Endothelial cell (in vitro differentiated cells): ENCODE results near the gene SYT4. TPM values are rescaled to one million over a fixed set of nuclear protein-coding genes. Genes with fewer than 3 reads are reported as not detected.

ENCODE experiments used
- DNase-seq: peaks from one replicate; pipeline ENCODE4 v3.0.0; 2021; ENCODE audit warnings: low spot score
- H3K27ac Mint-ChIP-seq: one replicate; pipeline ENCODE4 v1.8.0; 2021; ENCODE audit warnings: mixed read lengths, inconsistent platforms; ENCODE audit not compliant: unreplicated experiment
- H3K27me3 Mint-ChIP-seq: one replicate; pipeline ENCODE4 v1.8.0; 2021; ENCODE audit warnings: mild to moderate bottlenecking, moderate library complexity, mixed read lengths, inconsistent platforms; ENCODE audit not compliant: unreplicated experiment
- H3K36me3 Mint-ChIP-seq: one replicate; pipeline ENCODE4 v1.8.0; 2021; ENCODE audit warnings: mild to moderate bottlenecking, low read depth, mixed read lengths, inconsistent platforms; ENCODE audit not compliant: unreplicated experiment
- H3K4me1 Mint-ChIP-seq: one replicate; pipeline ENCODE4 v1.8.0; 2021; ENCODE audit warnings: mild to moderate bottlenecking, mixed read lengths, inconsistent platforms; ENCODE audit not compliant: unreplicated experiment
- H3K4me3 Mint-ChIP-seq: one replicate; pipeline ENCODE4 v1.8.0; 2021; ENCODE audit warnings: mild to moderate bottlenecking, mixed read lengths, inconsistent platforms; ENCODE audit not compliant: unreplicated experiment
- H3K9me3 Mint-ChIP-seq: one replicate; pipeline ENCODE4 v1.8.0; 2021; ENCODE audit warnings: mixed read lengths, inconsistent platforms; ENCODE audit not compliant: unreplicated experiment
- long read RNA-seq: library from polyadenylated mRNA; unstranded; transcript quantifications from one replicate; pipeline ENCODE4 v2.0.0, GENCODE V29; 2020; ENCODE audit not compliant: unreplicated experiment
- total RNA-seq: library from RNA; stranded (reverse); fragmentation: NEBNext Ultra II Directional; extraction: Animal tissue kit (Norgen Biotek cat#: 25700); gene quantifications from one replicate; pipeline ENCODE4 v1.2.1, GENCODE V29; 2021; ENCODE audit not compliant: unreplicated experiment
- TF ChIP-seq, protein P1 (sequence below): fragments of 200-600 bp; sonication (generic); IDR thresholded peaks from one replicate; pipeline ENCODE4 v1.5.0; 2021; ENCODE audit warnings: antibody characterized with exemption; ENCODE audit not compliant: unreplicated experiment

Gene SYT4, protein sequence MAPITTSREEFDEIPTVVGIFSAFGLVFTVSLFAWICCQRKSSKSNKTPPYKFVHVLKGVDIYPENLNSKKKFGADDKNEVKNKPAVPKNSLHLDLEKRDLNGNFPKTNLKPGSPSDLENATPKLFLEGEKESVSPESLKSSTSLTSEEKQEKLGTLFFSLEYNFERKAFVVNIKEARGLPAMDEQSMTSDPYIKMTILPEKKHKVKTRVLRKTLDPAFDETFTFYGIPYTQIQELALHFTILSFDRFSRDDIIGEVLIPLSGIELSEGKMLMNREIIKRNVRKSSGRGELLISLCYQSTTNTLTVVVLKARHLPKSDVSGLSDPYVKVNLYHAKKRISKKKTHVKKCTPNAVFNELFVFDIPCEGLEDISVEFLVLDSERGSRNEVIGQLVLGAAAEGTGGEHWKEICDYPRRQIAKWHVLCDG
- total RNA-seq: 0.26 TPM
- long read RNA-seq: 0 reads

GRCh38 chr18:43277164-43277600 lies at the start of gene SYT4:
TSS of gene SYT4 (minus strand) at chr18:43277490. CDS start at chr18:43277281, 209 bp downstream.
- H3K27ac Mint-ChIP-seq: no peak within 1 kb of the TSS

DNA sequence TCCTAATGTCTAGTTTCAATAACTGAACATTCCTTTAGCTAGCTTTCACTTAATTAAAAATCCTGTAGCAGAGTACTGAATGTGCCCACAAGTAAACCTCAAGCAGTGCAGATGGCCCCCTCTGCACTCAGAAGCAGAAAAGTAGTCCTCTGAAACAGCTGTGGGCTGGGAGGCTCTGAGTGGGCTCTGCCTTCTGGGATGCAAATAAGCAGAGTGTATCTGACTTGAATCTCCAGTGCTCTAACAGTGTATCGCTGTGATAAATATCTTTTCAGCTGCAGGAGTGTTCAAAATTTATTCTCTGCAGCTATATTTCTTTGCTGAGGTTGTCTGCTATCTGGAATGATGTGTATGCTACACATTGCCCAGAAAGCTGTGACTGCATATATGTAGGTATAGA lies 44.8 kb upstream of the SYT4 start:
- no peaks in the 10 kb centered on the region for H3K36me3 Mint-ChIP-seq
- no peaks in the 10 kb centered on the region for H3K27me3 Mint-ChIP-seq
- H3K27ac Mint-ChIP-seq: no peak overlapping the region
- DNase-seq: no peak
- TF ChIP-seq, protein P1, sequence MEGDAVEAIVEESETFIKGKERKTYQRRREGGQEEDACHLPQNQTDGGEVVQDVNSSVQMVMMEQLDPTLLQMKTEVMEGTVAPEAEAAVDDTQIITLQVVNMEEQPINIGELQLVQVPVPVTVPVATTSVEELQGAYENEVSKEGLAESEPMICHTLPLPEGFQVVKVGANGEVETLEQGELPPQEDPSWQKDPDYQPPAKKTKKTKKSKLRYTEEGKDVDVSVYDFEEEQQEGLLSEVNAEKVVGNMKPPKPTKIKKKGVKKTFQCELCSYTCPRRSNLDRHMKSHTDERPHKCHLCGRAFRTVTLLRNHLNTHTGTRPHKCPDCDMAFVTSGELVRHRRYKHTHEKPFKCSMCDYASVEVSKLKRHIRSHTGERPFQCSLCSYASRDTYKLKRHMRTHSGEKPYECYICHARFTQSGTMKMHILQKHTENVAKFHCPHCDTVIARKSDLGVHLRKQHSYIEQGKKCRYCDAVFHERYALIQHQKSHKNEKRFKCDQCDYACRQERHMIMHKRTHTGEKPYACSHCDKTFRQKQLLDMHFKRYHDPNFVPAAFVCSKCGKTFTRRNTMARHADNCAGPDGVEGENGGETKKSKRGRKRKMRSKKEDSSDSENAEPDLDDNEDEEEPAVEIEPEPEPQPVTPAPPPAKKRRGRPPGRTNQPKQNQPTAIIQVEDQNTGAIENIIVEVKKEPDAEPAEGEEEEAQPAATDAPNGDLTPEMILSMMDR: no peak
- no peaks in the 10 kb centered on the region for H3K4me1 Mint-ChIP-seq
- no peaks in the 10 kb centered on the region for H3K9me3 Mint-ChIP-seq
- no peak overlapping the region for H3K4me3 Mint-ChIP-seq

More at GRCh38 chr18:43277164-43277600, at the start of gene SYT4:
- peak; percentile 77 for DNase-seq
- H3K9me3 Mint-ChIP-seq: no peaks in the 10 kb centered on the region
- no peak within 1 kb of the TSS for H3K4me3 Mint-ChIP-seq
- H3K4me1 Mint-ChIP-seq: peaks cover 2% of the 10 kb centered on the region
- no peaks in the 10 kb centered on the region for H3K36me3 Mint-ChIP-seq
- TF ChIP-seq, protein P1: no peak
- no peaks in the 10 kb centered on the region for H3K27me3 Mint-ChIP-seq

DNA sequence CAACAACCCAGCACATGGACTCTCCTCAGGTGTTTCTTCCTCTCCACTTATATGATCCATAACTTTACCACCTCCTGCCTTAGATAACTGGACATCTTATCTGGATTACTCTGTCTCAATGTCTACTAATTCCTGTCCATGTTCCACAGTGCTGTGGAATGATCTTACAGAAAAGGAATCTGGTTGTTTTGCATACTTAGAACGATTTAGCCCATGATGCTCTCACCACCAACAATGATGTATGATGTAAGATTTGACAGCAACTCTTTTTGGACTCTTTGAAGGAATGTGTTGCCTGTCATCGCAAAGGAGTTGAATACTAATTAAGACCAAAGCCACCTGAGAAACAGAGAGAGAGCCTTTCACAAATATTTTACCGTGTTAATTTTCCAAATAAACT lies 37.7 kb upstream of the SYT4 start:
- H3K27ac Mint-ChIP-seq: no peak overlapping the region
- DNase-seq: no peak
- H3K9me3 Mint-ChIP-seq: no peaks in the 10 kb centered on the region
- no peaks in the 10 kb centered on the region for H3K4me1 Mint-ChIP-seq
- no peak overlapping the region for H3K4me3 Mint-ChIP-seq
- TF ChIP-seq, protein P1: no peak
- H3K27me3 Mint-ChIP-seq: no peaks in the 10 kb centered on the region
- no peaks in the 10 kb centered on the region for H3K36me3 Mint-ChIP-seq

- no peak overlapping the region for H3K4me3 Mint-ChIP-seq
- H3K27me3 Mint-ChIP-seq: no peaks in the 10 kb centered on the region
- no peaks in the 10 kb centered on the region for H3K4me1 Mint-ChIP-seq
- DNase-seq: no peak
- TF ChIP-seq, protein P1: no peak
- H3K36me3 Mint-ChIP-seq: no peaks in the 10 kb centered on the region
- no peak overlapping the region for H3K27ac Mint-ChIP-seq
- no peaks in the 10 kb centered on the region for H3K9me3 Mint-ChIP-seq
Measured at GRCh38 chr18:43312891-43313290, 35.6 kb upstream of the SYT4 start.

DNA sequence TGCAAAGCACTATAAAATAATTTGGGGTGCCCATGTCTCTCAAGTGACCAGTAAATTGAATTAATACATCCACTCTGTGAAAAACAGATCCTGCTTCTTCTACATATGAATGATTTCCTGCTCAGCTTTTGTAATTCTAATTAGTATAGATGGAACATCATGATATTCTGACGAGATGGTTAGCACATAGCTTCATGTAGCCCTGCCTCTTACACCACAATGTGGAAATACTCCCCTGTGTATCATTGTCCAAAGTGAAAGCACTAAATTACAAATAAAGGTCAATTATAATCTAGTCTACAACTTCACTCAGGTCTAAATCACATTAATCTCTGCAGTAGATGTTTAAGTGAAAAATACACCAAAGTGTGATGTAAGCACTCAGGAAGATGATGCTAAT lies 32.9 kb upstream of the SYT4 start:
- H3K36me3 Mint-ChIP-seq: no peaks in the 10 kb centered on the region
- no peaks in the 10 kb centered on the region for H3K4me1 Mint-ChIP-seq
- H3K4me3 Mint-ChIP-seq: no peak overlapping the region
- TF ChIP-seq, protein P1: no peak
- H3K27ac Mint-ChIP-seq: no peak overlapping the region
- no peaks in the 10 kb centered on the region for H3K9me3 Mint-ChIP-seq
- no peak for DNase-seq
- no peaks in the 10 kb centered on the region for H3K27me3 Mint-ChIP-seq
